GM19468 (cell line): Measurements from ENCODE around the gene AKAP8L.

Source experiments
- ATAC-seq: cut with Tn5 transposase; IDR thresholded peaks from one replicate; pipeline ENCODE4 v1.9.1; 2021; ENCODE audit warnings: mild to moderate bottlenecking, moderate library complexity, moderate number of reproducible peaks; ENCODE audit not compliant: unreplicated experiment; ENCODE audit errors: extremely low read depth

AKAP8L gene, protein sequence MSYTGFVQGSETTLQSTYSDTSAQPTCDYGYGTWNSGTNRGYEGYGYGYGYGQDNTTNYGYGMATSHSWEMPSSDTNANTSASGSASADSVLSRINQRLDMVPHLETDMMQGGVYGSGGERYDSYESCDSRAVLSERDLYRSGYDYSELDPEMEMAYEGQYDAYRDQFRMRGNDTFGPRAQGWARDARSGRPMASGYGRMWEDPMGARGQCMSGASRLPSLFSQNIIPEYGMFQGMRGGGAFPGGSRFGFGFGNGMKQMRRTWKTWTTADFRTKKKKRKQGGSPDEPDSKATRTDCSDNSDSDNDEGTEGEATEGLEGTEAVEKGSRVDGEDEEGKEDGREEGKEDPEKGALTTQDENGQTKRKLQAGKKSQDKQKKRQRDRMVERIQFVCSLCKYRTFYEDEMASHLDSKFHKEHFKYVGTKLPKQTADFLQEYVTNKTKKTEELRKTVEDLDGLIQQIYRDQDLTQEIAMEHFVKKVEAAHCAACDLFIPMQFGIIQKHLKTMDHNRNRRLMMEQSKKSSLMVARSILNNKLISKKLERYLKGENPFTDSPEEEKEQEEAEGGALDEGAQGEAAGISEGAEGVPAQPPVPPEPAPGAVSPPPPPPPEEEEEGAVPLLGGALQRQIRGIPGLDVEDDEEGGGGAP

DNA sequence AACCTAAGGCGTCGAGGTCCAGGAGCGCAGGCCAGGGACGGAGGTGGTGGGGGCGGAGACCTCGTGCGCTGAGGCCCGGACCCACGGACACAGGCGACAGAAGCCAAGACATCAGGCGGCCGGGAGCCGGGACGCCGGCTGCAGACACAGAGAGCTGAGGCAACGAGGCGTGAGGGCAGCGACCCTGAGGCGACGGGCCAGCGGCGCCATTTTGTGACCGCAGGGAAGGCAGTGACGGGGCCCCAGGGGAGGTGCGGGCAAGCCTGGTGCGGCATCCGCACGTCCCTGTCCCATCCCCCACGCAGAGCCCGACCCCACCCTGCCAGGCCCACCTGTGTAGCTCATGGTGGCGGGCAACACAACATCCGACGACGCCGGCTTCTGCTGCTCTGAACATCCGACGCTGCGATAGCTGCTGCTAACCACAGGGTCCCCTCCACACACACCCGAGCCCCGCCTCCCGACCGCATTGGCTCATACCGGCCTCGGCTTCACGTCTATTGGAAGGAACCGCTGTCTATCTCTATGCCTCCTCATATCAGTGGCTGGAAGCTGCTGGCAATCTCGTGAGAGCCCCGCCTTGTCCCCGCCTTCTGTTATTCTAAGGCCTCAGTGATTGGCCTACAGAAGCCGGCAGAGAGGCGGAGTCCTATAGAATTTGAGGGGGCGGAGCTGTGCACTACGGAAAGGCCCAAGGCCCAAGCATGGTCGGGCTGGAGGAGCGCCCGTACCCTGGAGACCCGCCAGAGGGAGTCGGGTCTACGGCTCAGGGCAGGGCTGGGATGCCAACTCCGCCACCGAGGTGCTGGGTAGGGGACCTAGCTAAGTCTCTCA, at the start of gene AKAP8L:
AKAP8L (minus strand) TSS at position 410 of the 834 bp plus-strand sequence; CDS start at position 345, 65 bp downstream.
- ATAC-seq, result peak; percentile 91

DNA sequence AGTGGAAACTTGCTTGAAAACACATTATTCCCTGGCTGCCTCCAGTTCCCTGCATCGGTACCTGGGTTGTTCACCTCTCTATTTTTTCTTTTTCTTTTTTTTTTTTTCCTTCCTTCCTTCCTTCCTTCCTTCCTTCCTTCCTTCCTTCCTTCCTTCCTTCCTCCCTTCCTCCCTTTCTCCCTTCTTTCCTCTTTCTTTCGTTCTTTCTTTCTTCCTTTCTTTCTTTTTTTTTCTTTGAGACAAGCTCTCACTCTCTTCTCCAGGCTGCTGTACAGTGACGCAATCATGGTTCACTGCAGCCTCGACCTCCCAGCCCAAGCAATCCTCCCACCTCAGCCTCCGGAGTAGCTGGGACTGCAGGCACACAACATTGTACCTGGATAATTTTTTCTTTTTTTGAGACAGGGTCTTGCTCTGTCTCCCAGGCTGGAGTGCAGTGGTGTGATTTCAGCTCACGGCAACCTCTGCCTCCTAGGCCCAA, 49.0 kb upstream of the AKAP8L start:
- no peak for ATAC-seq

DNA sequence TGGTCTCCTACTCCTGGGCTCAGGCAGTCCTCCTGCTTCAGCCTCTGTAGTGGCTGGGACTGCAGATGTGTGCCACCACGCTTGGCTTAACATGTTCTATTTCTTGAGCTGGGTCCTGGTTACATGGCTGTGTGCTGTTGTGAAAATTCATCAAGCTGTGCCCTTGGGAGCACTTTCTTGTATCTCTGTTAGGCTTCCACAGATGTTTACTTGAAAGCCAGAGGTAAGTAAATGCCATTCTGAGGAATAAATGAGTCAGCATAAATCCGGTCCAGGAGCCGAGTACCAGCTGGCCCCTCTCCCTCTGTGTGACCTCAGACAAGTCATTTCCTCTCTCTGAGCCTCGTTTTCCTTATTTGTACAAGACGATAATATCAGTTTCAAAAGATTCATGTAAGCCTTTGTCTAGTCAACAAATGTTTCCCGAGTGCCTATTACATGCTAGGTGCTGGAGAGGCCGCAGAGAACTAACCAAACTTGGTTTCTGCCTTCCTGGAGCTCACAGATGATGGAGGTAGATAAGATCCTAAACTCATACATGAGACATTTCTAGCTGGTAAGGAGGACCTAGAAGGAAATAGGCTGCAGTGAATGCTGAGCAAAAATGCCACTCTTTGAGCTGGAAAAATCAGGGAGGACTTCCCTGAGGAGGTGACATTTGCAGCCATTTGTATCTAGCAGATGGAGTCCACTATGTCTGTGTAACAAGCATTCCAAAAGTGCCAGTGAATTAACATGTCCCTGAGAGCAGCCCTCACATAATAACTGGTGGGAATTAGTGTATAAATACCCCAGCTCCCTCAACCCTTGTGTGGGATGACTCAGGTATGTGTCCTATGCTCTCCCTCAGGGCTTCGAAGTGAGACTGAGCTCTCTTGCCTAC, 48.3 kb upstream of the AKAP8L start:
- ATAC-seq, result peak; percentile 42

DNA sequence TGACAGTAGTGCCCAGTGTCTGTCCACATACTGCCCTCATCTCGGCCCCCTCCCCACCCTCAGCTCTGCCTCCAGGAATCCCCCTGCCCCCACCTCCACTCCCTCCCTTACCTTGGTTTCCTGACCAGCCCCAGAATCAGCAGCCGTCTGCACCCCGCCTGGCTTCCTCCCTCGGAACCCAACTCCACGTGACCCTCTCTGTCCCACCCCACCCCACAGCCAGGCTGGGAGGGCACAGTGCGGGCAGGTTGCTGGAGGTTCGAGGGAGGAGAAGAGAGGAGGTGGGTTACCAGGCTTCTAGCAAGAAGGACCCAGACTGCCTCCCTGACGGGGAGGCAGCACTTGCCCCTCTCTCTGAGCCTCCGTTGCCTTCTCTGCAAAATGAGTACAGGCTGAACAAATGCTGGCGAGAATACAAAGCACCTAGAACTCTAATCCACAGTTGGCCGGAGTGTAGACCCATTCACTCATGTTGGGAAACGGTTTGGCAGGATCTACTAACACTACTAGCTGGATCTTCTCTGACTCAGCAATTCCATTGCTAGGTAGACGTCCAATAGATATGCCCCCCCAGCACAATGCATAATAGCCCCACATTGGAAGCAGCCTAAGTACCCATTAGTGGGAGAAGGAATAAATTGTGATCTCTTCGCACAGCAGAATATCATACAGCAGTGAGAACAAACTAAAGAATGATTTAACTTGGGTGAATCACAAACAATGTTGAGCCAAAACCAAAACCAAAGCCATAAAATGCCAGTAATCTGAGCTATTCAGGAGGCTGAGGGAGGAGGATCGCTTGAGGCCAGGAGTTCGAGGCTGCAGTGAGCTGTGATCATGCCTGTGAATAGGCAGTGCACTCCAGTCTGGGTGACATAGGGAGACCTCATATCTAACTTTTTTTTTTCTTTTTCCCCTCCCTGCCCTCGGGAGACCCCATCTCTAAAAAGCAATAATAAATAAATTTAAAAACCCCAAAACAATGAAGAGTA, 45.9 kb upstream of the AKAP8L start, which contains the start of gene RASAL3:
RASAL3 (minus strand) TSS at position 151 of the 992 bp plus-strand sequence. CDS start 186 bp downstream, outside the sequence.
- no peak for ATAC-seq

DNA sequence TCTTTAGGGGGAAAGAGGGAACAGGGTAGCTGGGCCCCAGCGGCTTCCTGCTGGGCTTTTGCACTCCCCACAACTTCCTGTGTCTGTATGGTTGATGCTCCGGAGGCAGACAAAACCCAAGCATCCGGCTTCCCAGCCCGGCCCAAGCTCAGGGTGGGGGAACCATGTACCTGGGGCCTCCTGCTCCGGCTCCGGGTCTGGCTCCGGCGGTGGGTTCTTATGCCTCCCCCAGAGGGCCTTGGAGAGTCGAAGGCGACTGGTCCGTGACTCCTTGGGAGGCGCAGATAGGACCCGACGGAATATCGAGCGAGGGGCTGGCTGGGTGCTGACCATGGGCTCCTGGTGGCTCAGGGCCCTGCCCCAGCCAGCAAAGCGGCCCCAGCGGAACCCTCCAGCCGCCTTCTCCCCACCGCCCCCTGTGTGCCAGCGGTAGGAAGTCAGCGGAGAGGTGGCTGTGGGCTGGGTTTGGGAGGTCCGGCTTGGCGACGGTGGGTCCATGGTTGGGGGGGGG, 45.1 kb upstream of the AKAP8L start:
- no peak for ATAC-seq

DNA sequence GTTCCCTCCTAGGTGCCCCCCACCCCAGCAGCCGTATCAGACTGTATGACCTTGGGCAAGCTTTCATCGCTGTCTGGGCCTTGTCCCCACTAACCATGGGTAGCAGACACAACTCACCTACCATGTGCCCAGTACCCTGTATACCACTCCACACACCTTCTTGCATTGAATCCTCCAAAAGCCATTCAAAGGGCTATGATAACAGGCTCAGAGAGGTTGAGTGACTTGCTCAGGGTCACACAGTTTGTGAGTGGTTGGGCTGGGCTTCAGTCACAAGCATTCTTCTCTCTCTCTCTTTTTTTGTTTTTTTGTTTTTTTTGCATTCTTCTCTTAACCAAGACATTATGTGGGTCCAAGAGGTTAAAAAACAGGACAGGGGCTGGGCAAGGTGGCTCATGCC, 42.9 kb upstream of the AKAP8L start:
- ATAC-seq, result no peak

DNA sequence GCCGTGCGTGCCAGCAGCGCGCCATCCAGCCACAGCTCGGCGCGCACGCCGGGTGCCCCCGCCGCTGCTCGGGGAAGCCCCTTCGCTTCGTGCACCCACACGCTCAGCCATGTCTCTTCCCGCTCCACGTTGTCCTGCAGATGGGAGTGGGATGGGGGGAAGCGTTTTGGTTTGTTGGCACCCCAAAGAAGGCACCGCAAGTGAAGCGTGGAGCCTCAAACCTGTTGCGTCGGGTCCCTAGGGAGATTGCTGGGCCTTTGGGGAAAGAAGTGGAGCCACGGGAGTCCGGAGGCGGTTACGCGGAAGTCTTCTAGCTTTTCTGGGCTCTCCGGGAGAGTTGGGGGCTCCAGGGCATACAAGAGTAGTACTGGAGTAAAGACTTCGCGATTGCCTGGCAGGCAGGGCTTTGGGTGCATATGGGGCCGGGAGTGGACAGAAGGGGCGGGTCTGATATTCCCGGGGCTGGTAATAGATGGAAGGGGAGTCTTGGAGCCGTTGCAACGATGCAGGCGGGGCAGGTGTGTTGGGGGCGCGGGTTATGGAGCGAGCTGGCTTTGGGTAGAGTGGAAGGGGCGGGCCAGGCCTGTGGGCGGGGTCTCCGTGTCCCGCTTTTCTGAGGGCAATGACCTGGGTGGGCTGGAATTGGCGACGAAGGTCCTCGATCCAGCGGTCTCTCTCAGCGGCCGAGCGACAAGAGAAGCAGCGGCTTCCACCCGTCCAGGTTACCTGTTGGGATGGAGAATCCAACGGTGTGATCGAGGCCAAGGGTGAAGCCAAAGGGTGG, 39.1 kb upstream of the AKAP8L start:
- no peak for ATAC-seq

DNA sequence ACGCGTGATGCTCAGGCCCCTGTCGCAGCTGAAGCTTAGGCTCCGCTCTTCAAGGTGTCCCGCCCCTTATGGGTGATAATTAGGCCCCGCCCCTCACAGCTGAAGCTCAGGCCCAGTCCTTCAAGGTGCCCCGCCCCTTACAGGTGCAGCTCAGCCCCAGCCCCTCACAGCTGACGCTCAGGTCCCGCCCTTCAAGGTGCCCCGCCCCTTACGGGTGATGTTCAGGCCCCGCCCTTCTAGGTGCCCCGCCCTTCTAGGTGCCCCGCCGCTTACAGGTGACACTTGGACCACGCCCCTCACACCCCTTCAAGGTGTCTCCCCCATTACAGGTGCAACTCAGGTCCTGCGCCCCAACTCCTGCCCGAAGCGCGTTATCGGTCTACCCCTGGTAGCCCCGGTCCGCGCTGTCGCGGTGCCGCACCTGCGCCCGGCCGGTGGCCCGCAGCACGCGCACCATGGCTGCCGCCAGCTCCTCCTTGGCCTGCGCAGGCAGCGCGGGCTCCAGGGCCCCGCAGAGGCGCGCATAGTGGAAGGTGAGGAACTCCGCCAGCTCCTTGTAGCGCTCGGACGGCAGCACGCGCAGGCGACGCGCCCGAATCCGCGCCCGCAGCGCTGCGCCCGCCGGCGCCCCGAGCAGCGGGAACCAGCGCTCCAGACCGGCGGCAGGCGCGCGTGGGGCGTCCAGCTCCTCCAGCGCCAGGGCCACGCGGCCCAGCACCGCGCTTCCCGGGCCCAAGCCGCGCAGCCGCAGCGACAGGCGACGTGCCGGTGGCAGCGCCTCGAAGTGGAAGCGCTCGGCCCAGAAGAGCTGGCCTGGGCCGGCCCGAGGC, 38.3 kb upstream of the AKAP8L start:
- ATAC-seq, result no peak

DNA sequence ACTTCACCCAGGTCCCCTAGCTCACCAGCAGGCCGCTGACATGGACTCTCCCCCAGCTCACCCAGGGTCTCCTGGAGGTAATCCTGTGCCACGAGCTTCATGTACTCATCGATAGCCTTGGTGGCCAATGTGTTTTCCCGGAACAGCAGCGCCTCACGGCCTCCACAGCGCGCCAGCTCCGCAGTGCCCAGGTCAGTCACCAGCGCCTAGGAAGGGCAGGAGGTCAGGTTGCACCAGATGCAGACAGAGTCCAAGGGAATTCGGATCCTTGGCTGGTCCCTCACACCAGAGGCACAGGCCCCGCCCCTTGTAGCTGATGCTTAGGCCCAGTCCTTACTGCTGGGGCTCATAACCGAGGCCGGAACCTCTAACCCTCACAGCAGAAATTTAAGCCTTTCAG, 37.7 kb upstream of the AKAP8L start:
- ATAC-seq, result no peak

DNA sequence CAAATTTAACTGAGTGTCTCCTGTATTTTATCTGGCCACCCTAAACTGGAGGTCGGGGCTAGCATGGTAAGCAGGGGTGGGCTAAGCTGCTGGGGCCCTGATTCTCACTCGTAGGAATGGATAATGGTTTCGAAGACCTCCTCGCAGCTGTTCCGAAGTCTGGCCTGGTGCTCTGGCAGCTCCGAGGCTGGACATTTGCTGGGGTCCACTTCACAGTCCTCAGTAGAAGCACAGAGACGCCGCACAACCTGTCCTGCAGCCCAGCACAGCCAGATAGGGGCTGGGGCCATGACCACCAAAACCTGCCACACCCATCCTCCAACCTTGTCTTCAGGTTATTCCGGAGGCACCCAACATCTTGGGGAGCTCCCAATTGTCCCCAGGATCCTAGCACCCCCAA, 37.2 kb upstream of the AKAP8L start:
- ATAC-seq, result no peak

DNA sequence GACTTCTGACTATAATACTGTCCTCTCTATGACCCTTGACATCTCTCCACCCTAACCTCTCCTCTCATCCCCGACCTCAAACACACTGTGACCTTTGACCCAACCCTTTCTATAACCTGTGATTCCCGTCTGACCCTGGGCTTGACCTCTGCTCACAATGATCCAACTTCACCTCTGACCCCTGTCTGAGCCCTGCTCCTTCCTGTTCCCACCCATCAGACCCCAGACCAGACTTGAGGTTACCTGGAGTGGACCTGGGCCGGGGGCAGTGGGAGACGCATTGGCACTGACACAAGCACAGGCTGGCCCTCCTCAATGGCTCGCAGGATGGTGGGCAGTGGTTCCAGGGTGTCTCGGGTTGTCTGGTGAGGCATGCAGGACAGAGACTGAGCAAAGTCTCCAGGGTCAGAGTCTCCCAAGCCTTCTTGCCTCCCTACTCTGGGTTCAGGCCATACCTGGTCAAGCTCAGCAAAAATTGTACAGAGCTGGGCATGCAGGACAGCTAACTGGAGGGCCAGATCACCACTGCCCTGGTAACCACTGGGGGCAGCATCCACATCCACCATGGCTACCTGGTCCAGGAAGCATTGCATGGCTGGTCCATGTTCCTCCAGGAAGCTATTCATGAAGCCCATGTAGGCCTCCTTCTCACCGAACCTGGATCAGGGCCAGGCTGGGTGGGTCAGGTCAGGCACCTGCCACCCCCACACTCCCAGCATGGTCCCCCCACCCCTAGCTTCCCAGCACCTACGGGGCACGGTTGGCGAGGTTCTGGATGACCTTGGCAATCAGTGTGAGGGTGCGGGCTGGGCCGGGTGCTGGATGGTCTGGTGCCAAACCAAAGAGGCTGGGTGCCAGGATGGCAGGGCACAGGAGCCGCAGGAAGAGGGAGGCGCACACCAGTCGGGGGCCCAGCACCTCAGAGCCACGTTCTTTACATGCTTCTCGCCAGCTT, 35.4 kb upstream of the AKAP8L start:
- no peak for ATAC-seq

DNA sequence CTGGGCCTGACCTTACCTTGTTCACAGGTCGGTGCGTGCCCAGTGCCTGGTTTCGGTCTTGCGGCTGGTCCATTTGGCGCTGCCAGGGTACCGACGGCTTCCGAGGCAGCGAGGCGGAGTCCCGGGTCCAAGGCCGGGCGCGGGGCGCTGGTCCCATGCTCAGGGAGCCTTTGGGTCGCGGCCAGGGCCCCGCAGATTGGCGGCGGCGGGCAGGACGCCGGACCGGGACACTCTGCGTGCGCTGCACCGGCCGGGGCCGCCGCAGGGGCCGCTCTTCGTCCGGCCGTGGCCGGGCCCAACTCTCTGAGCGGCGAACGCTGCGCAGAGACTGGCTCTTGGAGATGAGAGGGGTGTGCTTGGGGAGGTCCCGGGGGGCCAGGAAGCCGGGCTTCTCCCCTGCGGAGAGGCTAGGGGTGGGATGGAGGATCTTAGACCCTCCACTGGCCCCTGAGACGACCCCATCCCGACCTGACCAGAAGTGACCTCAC, 34.3 kb upstream of the AKAP8L start:
- ATAC-seq, result no peak

DNA sequence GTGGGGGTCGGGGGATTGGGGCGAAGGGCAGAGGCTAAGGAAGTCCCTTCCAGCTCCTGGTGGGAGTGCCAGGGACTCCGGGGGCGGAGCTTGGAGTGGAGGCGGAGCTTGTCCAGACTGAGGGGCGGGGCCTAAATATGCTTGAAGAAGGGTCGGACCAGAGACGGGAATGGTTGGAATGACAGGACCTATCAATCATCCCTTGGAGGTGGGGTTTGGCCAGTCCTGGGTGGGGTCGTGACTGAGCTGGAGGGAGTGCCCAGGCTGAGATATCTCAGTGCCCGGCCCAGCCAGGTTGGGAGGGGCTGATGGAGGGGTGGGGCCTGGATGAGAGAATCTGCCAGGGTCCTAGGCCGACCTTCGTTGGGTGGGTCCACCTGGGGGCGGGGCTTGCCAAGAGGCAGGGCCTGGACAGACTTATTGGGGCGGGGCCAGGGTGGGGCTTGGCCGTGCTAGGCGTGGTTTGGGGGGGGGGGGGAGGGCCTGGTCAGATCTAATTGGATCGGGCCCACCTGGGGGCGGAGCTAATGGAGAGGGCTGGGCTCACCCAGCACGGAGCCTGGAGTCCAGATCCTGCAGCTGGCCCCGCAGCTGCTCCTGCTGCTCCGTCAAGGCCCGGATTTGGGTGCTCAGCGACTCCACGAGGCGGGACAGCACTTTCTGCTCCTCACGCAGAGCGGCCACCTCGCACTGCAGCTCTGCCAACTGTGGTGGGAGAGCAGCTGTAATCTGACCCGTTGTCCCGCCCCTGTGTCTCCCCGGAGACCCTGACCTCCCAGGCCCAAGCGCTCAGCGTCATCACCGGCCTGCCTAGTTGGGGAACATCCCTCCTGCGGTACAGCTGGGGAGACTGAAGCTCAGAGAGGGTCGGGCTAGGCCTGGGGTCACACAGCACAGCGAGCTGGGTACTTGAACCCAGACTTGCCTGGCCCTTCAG, 33.6 kb upstream of the AKAP8L start:
- ATAC-seq, result no peak

DNA sequence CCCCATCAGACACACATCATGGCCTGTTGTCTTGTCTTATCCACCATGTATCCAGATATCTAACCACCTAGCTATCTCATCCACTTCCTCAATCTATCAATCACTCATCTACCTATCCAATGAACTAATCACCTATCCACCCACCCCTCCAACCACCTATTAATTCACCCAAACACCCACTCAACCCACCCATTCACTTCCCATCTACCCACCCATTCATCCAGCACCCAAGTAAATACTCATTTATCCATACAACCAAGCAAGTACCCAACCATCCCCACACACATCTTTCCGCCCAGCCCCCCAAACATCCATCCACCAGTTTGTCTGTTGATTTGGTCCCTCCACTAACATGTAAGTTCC, 31.7 kb upstream of the AKAP8L start:
- ATAC-seq, result no peak
